ENCODE measurements around the gene PARVG.

PARVG gene

GRCh38 chr22:44224166-44224565 lies 43.4 kb downstream of the PARVG start:
- H2BK15ac ChIP-seq (ENCODE audit: low read length): no peak overlapping the region
- no peak for DNase-seq (ENCODE audit: low spot score)
- no peak overlapping the region for H3K4me2 ChIP-seq (ENCODE audit: insufficient read depth, low read length, poor library complexity, severe bottlenecking)
- no peak overlapping the region for H3K18ac ChIP-seq (ENCODE audit: low read length)
- H3K4me1 ChIP-seq (ENCODE audit: control insufficient read depth in 2 of 2, insufficient read depth in 1 of 2, low read depth in 1 of 2, low read length in 2 of 2): no peaks in the 10 kb centered on the region
- H3K4ac ChIP-seq (ENCODE audit: low read length): no peak overlapping the region
- H2BK120ac ChIP-seq (ENCODE audit: low read depth, low read length): no peak overlapping the region
- H3K23ac ChIP-seq (ENCODE audit: low read depth, low read length, poor library complexity): no peak overlapping the region
- H2BK5ac ChIP-seq (ENCODE audit: low read length): no peak overlapping the region
- H3K4me3 ChIP-seq (ENCODE audit: low read length in 2 of 2): no peak overlapping the region
- no peak overlapping the region for H3K14ac ChIP-seq (ENCODE audit: low read length)
- H3K9ac ChIP-seq (ENCODE audit: low read depth, low read length, poor library complexity): no peak overlapping the region
- no peak overlapping the region for H2AK5ac ChIP-seq (ENCODE audit: low read depth, low read length)
- no peak overlapping the region for H2BK12ac ChIP-seq (ENCODE audit: low read length)
- no peaks in the 10 kb centered on the region for H3K27me3 ChIP-seq (ENCODE audit: control insufficient read depth in 3 of 3, insufficient read depth in 3 of 3, low read depth in 1 of 3, low read length in 3 of 3)
- no peak overlapping the region for H2AFZ ChIP-seq (ENCODE audit: low read length)
- no CpG with 5 or more reads among the region's 12 CpGs for WGBS, 2 donors (ENCODE audit: extremely low coverage in 2 of 2, insufficient read length in 2 of 2, insufficient replicate concordance in 1 of 2)
- no peaks in the 10 kb centered on the region for H3K79me1 ChIP-seq (ENCODE audit: low read depth, low read length)
- peaks cover 0 to 8% of the 10 kb centered on the region in 2 donors for H3K9me3 ChIP-seq (replicated peaks in 1 of 2; ENCODE audit: control insufficient read depth in 2 of 2, insufficient read depth in 1 of 2, low read depth in 1 of 2, low read length in 2 of 2)
- H3K27ac ChIP-seq (replicated peaks; ENCODE audit: low read length): no peak overlapping the region
- H3K36me3 ChIP-seq (replicated peaks in 1 of 2; ENCODE audit: control insufficient read depth in 2 of 2, insufficient read depth in 2 of 2, low read length in 2 of 2): no peaks in the 10 kb centered on the region
- H4K91ac ChIP-seq (ENCODE audit: low read depth, low read length, poor library complexity): no peak overlapping the region
- no peak overlapping the region for H4K8ac ChIP-seq (ENCODE audit: low read depth, low read length)

- no peaks in the 10 kb centered on the region for H3K27me3 ChIP-seq (ENCODE audit: control insufficient read depth in 3 of 3, insufficient read depth in 3 of 3, low read depth in 1 of 3, low read length in 3 of 3)
- no peak overlapping the region for H2BK120ac ChIP-seq (ENCODE audit: low read depth, low read length)
- no peak overlapping the region for H3K4me2 ChIP-seq (ENCODE audit: insufficient read depth, low read length, poor library complexity, severe bottlenecking)
- no peak overlapping the region for H3K4ac ChIP-seq (ENCODE audit: low read length)
- no peak overlapping the region for H3K4me3 ChIP-seq (ENCODE audit: low read length in 2 of 2)
- H3K36me3 ChIP-seq (replicated peaks in 1 of 2; ENCODE audit: control insufficient read depth in 2 of 2, insufficient read depth in 2 of 2, low read length in 2 of 2): no peaks in the 10 kb centered on the region
- H3K79me1 ChIP-seq (ENCODE audit: low read depth, low read length): no peaks in the 10 kb centered on the region
- H3K18ac ChIP-seq (ENCODE audit: low read length): peak overlapping the region; percentile 16
- H3K27ac ChIP-seq (replicated peaks; ENCODE audit: low read length): no peak overlapping the region
- no peak overlapping the region for H3K9ac ChIP-seq (ENCODE audit: low read depth, low read length, poor library complexity)
- no CpG with 5 or more reads among the region's 11 CpGs for WGBS, 2 donors (ENCODE audit: extremely low coverage in 2 of 2, insufficient read length in 2 of 2, insufficient replicate concordance in 1 of 2)
- no peak for DNase-seq (ENCODE audit: low spot score)
- no peaks in the 10 kb centered on the region for H3K4me1 ChIP-seq (ENCODE audit: control insufficient read depth in 2 of 2, insufficient read depth in 1 of 2, low read depth in 1 of 2, low read length in 2 of 2)
- H4K8ac ChIP-seq (ENCODE audit: low read depth, low read length): no peak overlapping the region
- no peak overlapping the region for H2AK5ac ChIP-seq (ENCODE audit: low read depth, low read length)
- H2BK12ac ChIP-seq (ENCODE audit: low read length): no peak overlapping the region
- H3K9me3 ChIP-seq (replicated peaks in 1 of 2; ENCODE audit: control insufficient read depth in 2 of 2, insufficient read depth in 1 of 2, low read depth in 1 of 2, low read length in 2 of 2): peaks cover 0 to 11% of the 10 kb centered on the region in 2 donors
- H2BK15ac ChIP-seq (ENCODE audit: low read length): no peak overlapping the region
- H3K23ac ChIP-seq (ENCODE audit: low read depth, low read length, poor library complexity): no peak overlapping the region
- H2BK5ac ChIP-seq (ENCODE audit: low read length): no peak overlapping the region
- H3K14ac ChIP-seq (ENCODE audit: low read length): no peak overlapping the region
- H4K91ac ChIP-seq (ENCODE audit: low read depth, low read length, poor library complexity): no peak overlapping the region
- no peak overlapping the region for H2AFZ ChIP-seq (ENCODE audit: low read length)
Measured at GRCh38 chr22:44225091-44225689, 44.5 kb downstream of the PARVG start.

GRCh38 chr22:44225812-44226211 lies 45.1 kb downstream of the PARVG start:
- Histone ChIP-seq H2BK120ac (ENCODE audit: low read depth, low read length) (no peak overlapping the region), H3K4me3 (ENCODE audit: low read length in 2 of 2) (no peak overlapping the region), H4K8ac (ENCODE audit: low read depth, low read length) (no peak overlapping the region), H3K4me1 (ENCODE audit: control insufficient read depth in 2 of 2, insufficient read depth in 1 of 2, low read depth in 1 of 2, low read length in 2 of 2) (no peaks in the 10 kb centered on the region), H3K27ac (replicated peaks; ENCODE audit: low read length) (no peak overlapping the region), H2AK5ac (ENCODE audit: low read depth, low read length) (no peak overlapping the region), H3K4ac (ENCODE audit: low read length) (no peak overlapping the region), H3K14ac (ENCODE audit: low read length) (peak overlapping the region; percentile 75), H3K9ac (ENCODE audit: low read depth, low read length, poor library complexity) (no peak overlapping the region), H3K27me3 (ENCODE audit: control insufficient read depth in 3 of 3, insufficient read depth in 3 of 3, low read depth in 1 of 3, low read length in 3 of 3) (no peaks in the 10 kb centered on the region), H2BK15ac (ENCODE audit: low read length) (no peak overlapping the region), H3K79me1 (ENCODE audit: low read depth, low read length) (no peaks in the 10 kb centered on the region), H2AFZ (ENCODE audit: low read length) (no peak overlapping the region), H3K18ac (ENCODE audit: low read length) (no peak overlapping the region), H3K36me3 (replicated peaks in 1 of 2; ENCODE audit: control insufficient read depth in 2 of 2, insufficient read depth in 2 of 2, low read length in 2 of 2) (no peaks in the 10 kb centered on the region), H3K9me3 (replicated peaks in 1 of 2; ENCODE audit: control insufficient read depth in 2 of 2, insufficient read depth in 1 of 2, low read depth in 1 of 2, low read length in 2 of 2) (peaks cover 0 to 11% of the 10 kb centered on the region in 2 donors), H4K91ac (ENCODE audit: low read depth, low read length, poor library complexity) (no peak overlapping the region), H2BK12ac (ENCODE audit: low read length) (no peak overlapping the region), H2BK5ac (ENCODE audit: low read length) (no peak overlapping the region), H3K23ac (ENCODE audit: low read depth, low read length, poor library complexity) (no peak overlapping the region), H3K4me2 (ENCODE audit: insufficient read depth, low read length, poor library complexity, severe bottlenecking) (no peak overlapping the region)
- no CpG with 5 or more reads among the region's 8 CpGs for WGBS, 2 donors (ENCODE audit: extremely low coverage in 2 of 2, insufficient read length in 2 of 2, insufficient replicate concordance in 1 of 2)
- DNase-seq (ENCODE audit: low spot score): no peak

- WGBS, 2 donors (ENCODE audit: extremely low coverage in 2 of 2, insufficient read length in 2 of 2, insufficient replicate concordance in 1 of 2): no CpG with 5 or more reads among the region's 3 CpGs
Measured at GRCh38 chr22:44229331-44229730, 48.6 kb downstream of the PARVG start.

More at GRCh38 chr22:44229331-44229730, 48.6 kb downstream of the PARVG start:
- H3K18ac ChIP-seq (ENCODE audit: low read length): no peak overlapping the region
- no peak overlapping the region for H3K27ac ChIP-seq (replicated peaks; ENCODE audit: low read length)
- no peak overlapping the region for H2BK15ac ChIP-seq (ENCODE audit: low read length)
- H2BK120ac ChIP-seq (ENCODE audit: low read depth, low read length): no peak overlapping the region
- no peaks in the 10 kb centered on the region for H3K79me1 ChIP-seq (ENCODE audit: low read depth, low read length)
- H3K27me3 ChIP-seq (ENCODE audit: control insufficient read depth in 3 of 3, insufficient read depth in 3 of 3, low read depth in 1 of 3, low read length in 3 of 3): no peaks in the 10 kb centered on the region
- no peaks in the 10 kb centered on the region for H3K4me1 ChIP-seq (ENCODE audit: control insufficient read depth in 2 of 2, insufficient read depth in 1 of 2, low read depth in 1 of 2, low read length in 2 of 2)
- H3K23ac ChIP-seq (ENCODE audit: low read depth, low read length, poor library complexity): no peak overlapping the region
- H3K4ac ChIP-seq (ENCODE audit: low read length): no peak overlapping the region
- no peak overlapping the region for H2BK12ac ChIP-seq (ENCODE audit: low read length)
- no peak overlapping the region for H3K4me2 ChIP-seq (ENCODE audit: insufficient read depth, low read length, poor library complexity, severe bottlenecking)
- H2BK5ac ChIP-seq (ENCODE audit: low read length): no peak overlapping the region
- H2AFZ ChIP-seq (ENCODE audit: low read length): no peak overlapping the region
- no peaks in the 10 kb centered on the region for H3K36me3 ChIP-seq (replicated peaks in 1 of 2; ENCODE audit: control insufficient read depth in 2 of 2, insufficient read depth in 2 of 2, low read length in 2 of 2)
- H4K8ac ChIP-seq (ENCODE audit: low read depth, low read length): no peak overlapping the region
- H3K9me3 ChIP-seq (replicated peaks in 1 of 2; ENCODE audit: control insufficient read depth in 2 of 2, insufficient read depth in 1 of 2, low read depth in 1 of 2, low read length in 2 of 2): peaks cover 0 to 11% of the 10 kb centered on the region in 2 donors
- H4K91ac ChIP-seq (ENCODE audit: low read depth, low read length, poor library complexity): no peak overlapping the region
- H3K9ac ChIP-seq (ENCODE audit: low read depth, low read length, poor library complexity): no peak overlapping the region
- H3K14ac ChIP-seq (ENCODE audit: low read length): no peak overlapping the region
- no peak overlapping the region for H2AK5ac ChIP-seq (ENCODE audit: low read depth, low read length)
- no peak for DNase-seq (ENCODE audit: low spot score)
- no peak overlapping the region for H3K4me3 ChIP-seq (ENCODE audit: low read length in 2 of 2)

Data from neuronal stem cell (in vitro differentiated cells).